Lower lobe of right lung (tissue), 2 donors: ENCODE measurements around the gene PTGR2. TPM values are rescaled to one million over a fixed set of nuclear protein-coding genes. Genes with fewer than 3 reads are reported as not detected.

ENCODE experiments used
- ATAC-seq, 2 donors: fragments of 200-7000 bp; cut with Tn5 transposase; one replicate each; pipeline ENCODE4 v1.9.1; 2020 to 2022; ENCODE audit warnings: mild to moderate bottlenecking in 2 of 2, moderate library complexity in 2 of 2
- DNase-seq: peaks from one replicate; pipeline ENCODE4 v3.0.0-alpha.2; 2020
- H3K27ac ChIP-seq: fragments of 200-600 bp; one replicate; pipeline ENCODE4 v1.8.0; 2022
- H3K27me3 ChIP-seq: fragments of 200-600 bp; one replicate; pipeline ENCODE4 v1.8.0; 2022; ENCODE audit warnings: low read depth
- H3K36me3 ChIP-seq: fragments of 200-600 bp; one replicate; pipeline ENCODE4 v1.8.0; 2022; ENCODE audit warnings: mild to moderate bottlenecking
- H3K4me1 ChIP-seq: fragments of 200-600 bp; one replicate; pipeline ENCODE4 v1.8.0; 2022
- H3K4me3 ChIP-seq: fragments of 200-600 bp; one replicate; pipeline ENCODE4 v1.8.0; 2022; ENCODE audit warnings: mild to moderate bottlenecking
- H3K9me3 ChIP-seq: fragments of 200-600 bp; one replicate; pipeline ENCODE4 v1.8.0; 2022
- CTCF ChIP-seq: fragments of 200-600 bp; IDR thresholded peaks from one replicate; pipeline ENCODE4 v1.8.0; 2022; ENCODE audit warnings: antibody characterized with exemption, mild to moderate bottlenecking
- intact Hi-C: fragments of 100-400 bp; cut with DNase I; formaldehyde crosslinking; loops from one replicate; pipeline ENCODE4 v1.11.0; 2022
- long read RNA-seq: library from polyadenylated mRNA; unstranded; transcript quantifications from one replicate; pipeline ENCODE4 v2.0.0, GENCODE V29; 2021
- total RNA-seq: library from RNA; stranded (reverse); fragmentation: NEBNext Ultra II Directional; extraction: Animal tissue kit (Norgen Biotek cat#: 25700); gene quantifications from one replicate; pipeline ENCODE4 v1.2.1, GENCODE V29; 2021
- donor health status: DM: no; HTN: yes; CAD: no; lungs with severe emphysema.

Gene PTGR2
- 10.8 TPM for total RNA-seq
- long read RNA-seq, transcript PTGR2-204 (10 exons, 2,543 nt): minor isoform, 5 of 16 reads
- long read RNA-seq, transcript PTGR2-205 (10 exons, 3,851 nt): major isoform, 7 of 16 reads
- long read RNA-seq, partial matches to known transcripts: 0 of 16 reads
- long read RNA-seq, other reads (novel, unspliced or antisense): 1 of 16 reads

GRCh38 chr14:73851567-73852382 is at the start of gene PTGR2:
TSS of gene PTGR2 (plus strand) at chr14:73851831. CDS start at chr14:73858863, 7,032 bp downstream.
- intact Hi-C loops: no loop called here
- H3K9me3 ChIP-seq: no peaks in the 10 kb centered on the region
- no peaks in the 10 kb centered on the region for H3K27me3 ChIP-seq
- no peaks in the 10 kb centered on the region for H3K36me3 ChIP-seq
- peak within 1 kb of the TSS; percentile 70 for H3K4me3 ChIP-seq
- peak; percentile 97 for DNase-seq
- ATAC-seq: peak; percentile 97 to 99
- TF ChIP-seq CTCF: no peak
- peak within 1 kb of the TSS; percentile 94 for H3K27ac ChIP-seq
- peaks cover 21% of the 10 kb centered on the region for H3K4me1 ChIP-seq

- Histone ChIP-seq H3K27me3 (no peaks in the 10 kb centered on the region), H3K36me3 (peaks cover 6% of the 10 kb centered on the region), H3K4me1 (peaks cover 14% of the 10 kb centered on the region), H3K9me3 (no peaks in the 10 kb centered on the region), H3K27ac (peak overlapping the region; percentile 56), H3K4me3 (no peak overlapping the region)
- ATAC-seq (peak; percentile 23 to 43), DNase-seq (peak; percentile 47)
- intact Hi-C loops: no loop called here
- TF ChIP-seq CTCF: no peak
Observed at GRCh38 chr14:73802431-73803188, 49.0 kb upstream of the PTGR2 start.

- DNase-seq: no peak
- H3K27me3 ChIP-seq: no peaks in the 10 kb centered on the region
- no peak overlapping the region for H3K27ac ChIP-seq
- intact Hi-C loops: no loop called here
- no peak overlapping the region for H3K4me3 ChIP-seq
- no peak for TF ChIP-seq CTCF
- peaks cover 6% of the 10 kb centered on the region for H3K36me3 ChIP-seq
- peaks cover 14% of the 10 kb centered on the region for H3K4me1 ChIP-seq
- H3K9me3 ChIP-seq: no peaks in the 10 kb centered on the region
- ATAC-seq: no peak
Observed at GRCh38 chr14:73804636-73805035, 47.0 kb upstream of the PTGR2 start.

GRCh38 chr14:73807457-73807856 is 44.2 kb upstream of the PTGR2 start:
- Histone ChIP-seq H3K4me1 (peaks cover 19% of the 10 kb centered on the region), H3K27me3 (no peaks in the 10 kb centered on the region), H3K27ac (no peak overlapping the region), H3K36me3 (peaks cover 6% of the 10 kb centered on the region), H3K4me3 (no peak overlapping the region), H3K9me3 (no peaks in the 10 kb centered on the region)
- ATAC-seq: no peak
- intact Hi-C loops: no loop called here
- DNase-seq: no peak
- no peak for TF ChIP-seq CTCF

- ATAC-seq (peak in 1 of 2 donors; percentile 32), DNase-seq (no peak)
- no peak overlapping the region for H3K27ac ChIP-seq
- H3K4me3 ChIP-seq: no peak overlapping the region
- H3K9me3 ChIP-seq: no peaks in the 10 kb centered on the region
- H3K4me1 ChIP-seq: peaks cover 11% of the 10 kb centered on the region
- no peaks in the 10 kb centered on the region for H3K27me3 ChIP-seq
- H3K36me3 ChIP-seq: no peaks in the 10 kb centered on the region
- no peak for TF ChIP-seq CTCF
- intact Hi-C loops: no loop called here
Observed at GRCh38 chr14:73809391-73809790, 42.2 kb upstream of the PTGR2 start.
